GF-D8 (cell line): ENCODE data around the gene HACD3.
A peak's percentile ranks its signal among the peaks of the same experiment; 100 is the strongest.

Source experiments
- DNase-seq: peaks from one replicate; lab custom pipeline; 2025; lab: John Stamatoyannopoulos, UW

The HACD3 gene, protein sequence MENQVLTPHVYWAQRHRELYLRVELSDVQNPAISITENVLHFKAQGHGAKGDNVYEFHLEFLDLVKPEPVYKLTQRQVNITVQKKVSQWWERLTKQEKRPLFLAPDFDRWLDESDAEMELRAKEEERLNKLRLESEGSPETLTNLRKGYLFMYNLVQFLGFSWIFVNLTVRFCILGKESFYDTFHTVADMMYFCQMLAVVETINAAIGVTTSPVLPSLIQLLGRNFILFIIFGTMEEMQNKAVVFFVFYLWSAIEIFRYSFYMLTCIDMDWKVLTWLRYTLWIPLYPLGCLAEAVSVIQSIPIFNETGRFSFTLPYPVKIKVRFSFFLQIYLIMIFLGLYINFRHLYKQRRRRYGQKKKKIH

DNA sequence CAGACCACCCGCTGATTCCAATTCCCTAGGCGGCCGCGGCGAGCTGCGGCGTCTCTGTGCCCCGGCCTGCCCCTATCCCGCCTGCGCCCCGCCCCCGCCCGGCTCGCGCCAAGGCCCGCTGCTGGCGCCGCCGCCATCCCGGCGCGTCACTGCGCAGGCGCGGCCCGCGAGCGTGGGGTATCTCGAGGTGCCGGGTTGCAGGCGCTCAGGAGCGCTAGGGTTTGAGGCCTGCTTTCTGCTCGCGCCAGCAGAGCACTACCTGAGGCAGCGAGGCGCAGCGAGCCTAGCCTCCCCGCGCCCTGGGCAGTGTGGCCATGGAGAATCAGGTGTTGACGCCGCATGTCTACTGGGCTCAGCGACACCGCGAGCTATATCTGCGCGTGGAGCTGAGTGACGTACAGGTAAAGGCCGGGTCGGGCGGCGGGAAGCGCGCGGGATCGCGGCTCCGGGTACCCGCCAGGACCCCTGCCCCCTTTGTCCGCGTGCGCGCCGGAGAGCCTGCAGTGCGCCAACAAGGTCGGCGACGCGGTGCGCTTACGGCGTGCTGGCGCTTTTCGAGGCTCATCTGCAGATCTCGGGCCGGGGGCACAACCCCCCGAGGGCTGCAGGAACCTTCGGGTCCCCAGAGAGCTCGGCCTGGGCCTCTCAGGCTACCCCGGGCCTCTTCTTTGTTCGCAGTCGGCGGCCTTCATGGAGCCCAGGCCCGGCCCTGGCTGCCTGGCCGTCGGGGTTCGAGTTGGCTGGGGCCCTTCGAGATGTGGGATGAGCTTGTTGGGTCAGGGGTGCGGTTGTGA, at the start of gene HACD3:
Gene HACD3 (plus strand): TSS at position 146 of the 794 bp plus-strand sequence. CDS start 169 bp downstream, at position 315.
- DNase-seq, result peak; percentile 49

- DNase-seq, result no peak
Measured at GRCh38 chr15:65484876-65485275, 45.4 kb upstream of the HACD3 start.

GRCh38 chr15:65494076-65494475, 36.2 kb upstream of the HACD3 start:
- DNase-seq, result no peak

GRCh38 chr15:65509321-65509720, 20.9 kb upstream of the HACD3 start:
- no peak for DNase-seq

GRCh38 chr15:65512189-65512588, 18.1 kb upstream of the HACD3 start:
- no peak for DNase-seq

GRCh38 chr15:65512807-65513416, 17.4 kb upstream of the HACD3 start:
- DNase-seq, result no peak

- DNase-seq, result peak; percentile 79
Measured at GRCh38 chr15:65516997-65517865, 13.0 kb upstream of the HACD3 start, which contains the start of gene DPP8. DPP8 (minus strand) TSS chr15:65517689; CDS start chr15:65512553, 5,136 bp downstream.

- no peak for DNase-seq
Measured at GRCh38 chr15:65517866-65518207, 12.4 kb upstream of the HACD3 start.

DNA sequence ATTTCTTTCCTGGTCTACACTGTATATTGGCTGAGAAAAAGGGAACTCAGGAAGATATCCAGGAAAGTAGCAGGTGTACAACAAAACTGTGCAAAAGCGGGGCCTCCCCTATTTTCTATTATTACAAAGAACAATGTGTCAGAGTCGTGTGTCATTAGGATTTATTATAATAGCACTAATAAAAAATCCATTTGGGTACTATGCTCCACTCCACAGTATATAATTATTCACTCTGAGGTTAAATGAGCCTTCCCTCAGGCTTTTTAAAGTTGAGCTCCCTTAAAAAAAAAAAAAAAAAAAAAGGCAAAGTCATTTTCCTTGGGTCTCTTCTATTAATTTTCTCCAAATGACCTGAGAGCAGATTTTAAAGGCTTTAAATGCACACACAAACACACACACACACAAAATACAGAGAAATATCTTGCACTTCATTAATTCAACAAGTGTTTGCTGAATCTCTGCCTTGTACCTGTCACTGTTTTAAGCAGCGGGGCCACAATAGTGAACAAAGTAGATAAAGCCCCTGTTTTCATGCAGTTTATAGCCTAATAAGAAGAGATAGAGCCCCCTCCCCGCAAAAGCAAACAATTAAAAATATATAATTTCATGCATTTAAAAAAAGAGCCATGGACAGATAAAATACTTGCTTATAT, 11.5 kb upstream of the HACD3 start:
- DNase-seq, result no peak

DNA sequence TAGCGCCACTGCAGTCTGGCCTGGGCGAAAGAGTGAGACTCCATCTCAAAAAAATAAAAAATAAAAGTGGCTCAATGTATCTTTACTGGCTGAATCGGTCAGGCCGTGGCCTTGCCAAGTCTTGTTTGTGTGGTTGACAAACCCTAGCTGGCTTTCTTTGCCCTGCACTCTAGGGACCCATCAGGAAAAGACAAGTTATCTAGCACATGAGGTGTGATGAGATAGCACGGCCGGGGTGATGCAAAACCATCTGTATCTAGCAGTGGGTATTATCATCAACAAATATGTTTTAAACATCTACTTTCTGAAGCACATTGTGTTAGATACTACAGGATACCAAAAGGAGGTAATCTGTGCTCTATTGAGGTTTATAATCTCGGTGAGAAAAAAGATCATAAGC, 8.9 kb upstream of the HACD3 start:
- no peak for DNase-seq

- no peak for DNase-seq
Measured at GRCh38 chr15:65524226-65524625, 6.0 kb upstream of the HACD3 start.

DNA sequence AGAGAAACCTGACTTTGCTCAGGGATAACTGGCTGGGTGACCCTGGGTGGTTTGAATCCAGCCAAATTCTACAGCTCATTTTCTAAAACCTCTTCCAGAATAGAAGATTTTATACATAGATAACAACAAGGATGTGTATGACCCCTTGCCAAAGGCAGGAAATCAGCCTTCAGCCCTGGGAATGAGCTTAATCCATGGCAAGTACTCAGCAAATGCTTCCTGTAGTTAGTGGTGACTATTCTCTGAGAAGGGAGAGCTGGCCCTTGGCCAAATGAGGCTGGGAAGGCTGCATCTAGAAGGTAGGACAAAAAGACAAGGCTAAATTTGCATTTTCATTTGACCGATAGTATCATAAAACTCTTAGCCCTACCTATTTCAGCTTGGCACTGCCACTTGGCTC, 4.6 kb upstream of the HACD3 start:
- DNase-seq, result no peak

- no peak for DNase-seq
Measured at GRCh38 chr15:65528461-65529060, 1.7 kb upstream of the HACD3 start.

DNA sequence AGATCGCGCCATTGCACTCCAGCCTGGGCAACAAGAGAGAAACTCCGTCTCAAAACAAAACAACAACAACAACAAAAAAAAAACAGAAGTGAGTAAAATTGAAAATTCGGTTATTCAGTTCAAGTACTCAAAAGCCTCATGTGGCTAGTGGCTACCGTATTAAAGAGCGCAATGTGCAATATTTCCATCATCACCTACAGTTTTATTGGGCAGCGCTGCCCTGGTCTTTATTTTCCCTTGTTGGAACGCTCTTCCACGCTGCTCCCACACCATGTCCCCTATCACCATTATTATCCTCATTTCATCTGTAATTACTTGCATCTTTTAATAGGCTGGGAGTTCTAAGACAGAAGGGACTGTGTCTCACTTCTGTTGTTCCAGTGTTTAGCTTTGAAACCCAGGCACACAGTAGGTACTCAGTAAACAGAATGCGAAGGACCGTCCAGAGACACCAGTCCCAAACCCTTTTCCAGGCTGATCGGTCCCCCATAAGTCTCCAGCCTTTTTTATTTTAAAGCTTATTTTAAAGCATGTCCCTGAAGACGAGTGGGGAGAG, 423 bp upstream of the HACD3 start:
- no peak for DNase-seq

GRCh38 chr15:65532738-65533051, 2.4 kb downstream of the HACD3 start:
- no peak for DNase-seq

DNA sequence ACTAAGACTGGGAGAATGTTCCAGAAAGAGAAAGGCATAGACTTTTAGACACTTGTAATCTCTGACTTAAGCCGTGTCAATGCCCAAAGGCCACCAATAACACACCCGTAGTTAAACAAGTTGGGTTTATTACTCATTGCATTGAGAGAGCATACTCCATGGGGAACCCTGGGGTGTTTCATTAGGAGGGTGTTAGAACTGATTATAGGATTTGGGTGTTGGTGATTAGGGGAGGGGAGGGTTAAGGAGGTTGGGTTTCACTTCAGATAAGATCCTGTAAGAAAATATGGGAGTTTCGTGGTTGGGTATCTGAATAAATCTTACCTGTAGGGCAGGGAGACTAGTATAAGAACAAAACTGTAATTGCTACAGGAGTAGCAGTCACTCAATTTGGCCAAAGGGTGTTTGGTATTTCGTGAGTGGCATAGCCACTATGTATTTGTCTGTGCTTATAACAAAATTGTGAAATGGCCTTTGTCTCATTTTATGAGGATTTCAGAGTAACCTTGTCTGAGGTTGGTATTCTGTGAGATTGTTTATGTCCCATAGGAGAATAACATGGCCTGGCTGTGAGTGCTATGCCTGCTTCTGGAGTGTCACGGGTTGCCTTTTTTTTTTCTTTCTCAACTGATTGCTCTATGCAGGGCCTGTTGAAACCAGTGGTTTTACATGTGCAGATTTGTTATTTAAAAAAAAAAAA, 2.9 kb downstream of the HACD3 start:
- DNase-seq, result no peak

GRCh38 chr15:65535192-65535591, 4.9 kb downstream of the HACD3 start:
- DNase-seq, result no peak

- DNase-seq, result no peak
Measured at GRCh38 chr15:65540314-65540713, 10.1 kb downstream of the HACD3 start.

DNA sequence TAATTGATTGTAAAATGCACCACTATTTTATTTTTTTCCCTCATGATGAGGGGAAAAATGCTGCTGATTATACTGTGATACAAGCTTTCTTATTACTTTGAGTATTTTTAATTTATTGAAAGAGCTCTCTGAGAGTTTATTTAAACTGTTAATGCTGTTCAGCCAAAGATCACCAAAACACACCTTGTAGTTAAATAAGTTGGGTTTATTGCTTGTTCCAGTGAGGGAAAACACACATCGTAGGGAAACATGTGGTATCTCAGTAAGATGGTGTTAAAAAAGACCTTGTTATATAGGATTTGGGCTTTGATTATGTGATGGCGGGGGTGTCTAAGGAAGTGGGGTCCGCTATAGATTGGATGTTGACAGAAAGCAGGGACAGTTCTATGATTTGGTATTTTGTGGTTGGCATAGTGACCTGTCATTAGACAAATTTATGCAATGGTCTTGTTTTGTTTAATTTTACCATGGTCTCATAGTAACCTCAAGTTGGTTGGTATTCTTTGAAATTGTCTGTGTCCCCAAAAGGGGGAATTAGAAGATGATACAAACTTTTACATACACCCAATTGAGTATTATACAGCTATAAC, 11.1 kb downstream of the HACD3 start:
- DNase-seq, result no peak

DNA sequence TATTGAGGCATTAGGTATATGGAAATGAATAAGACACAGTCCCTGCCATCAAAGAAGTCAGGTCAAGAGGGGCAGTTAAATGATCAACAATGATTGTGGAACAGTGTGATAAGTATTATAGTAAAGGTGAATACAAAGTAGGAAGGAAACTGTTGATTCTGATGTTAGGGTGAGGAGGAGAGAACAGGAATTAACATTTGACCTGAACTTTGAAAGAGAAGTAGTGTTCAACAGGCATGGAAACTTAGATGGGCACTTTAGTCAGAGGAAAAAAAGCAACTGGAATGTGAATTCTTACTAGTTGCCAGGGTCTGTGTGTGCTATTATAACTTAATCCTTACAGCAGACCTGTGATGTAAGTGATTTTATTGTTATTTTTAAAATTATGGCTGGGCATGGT, 17.6 kb downstream of the HACD3 start:
- DNase-seq, result no peak
